H7 (cell line): ENCODE results near the gene SHCBP1L. TPM values are rescaled to one million over a fixed set of nuclear protein-coding genes. Genes with fewer than 3 reads are reported as not detected.
A peak's percentile ranks its signal among the peaks of the same experiment; 100 is the strongest.

ENCODE experiments used
- DNase-seq: peaks from one replicate; pipeline ENCODE4 v3.0.0; 2012
- H3K27me3 ChIP-seq: 2 replicates; pipeline ENCODE4 v1.6.0; 2011; ENCODE audit warnings: mild to moderate bottlenecking, low read length; ENCODE audit not compliant: control insufficient read depth, insufficient read depth
- H3K36me3 ChIP-seq: replicated peaks from 2 replicates; pipeline ENCODE4 v1.5.1; 2011; ENCODE audit warnings: low read length; ENCODE audit not compliant: control insufficient read depth, insufficient read depth
- H3K4me3 ChIP-seq: 2 replicates; pipeline ENCODE4 v1.5.1; 2011; ENCODE audit warnings: low read depth, mild to moderate bottlenecking, control low read depth, low read length, moderate library complexity; ENCODE audit not compliant: insufficient read depth
- total RNA-seq: library from RNA; depleted of rRNA; stranded (reverse); fragments of >200 nt; shearing (Covaris generic); gene quantifications from 2 replicates; pipeline ENCODE4 v1.2.3, GENCODE V29; 2014; rRNA removed

Gene SHCBP1L
- not detected in 2 replicates for total RNA-seq

GRCh38 chr1:182952677-182953444 lies at the start of gene SHCBP1L:
Gene SHCBP1L, minus strand, starts transcription at chr1:182953166. Its CDS starts 33 bp downstream, at chr1:182953133.
- Histone ChIP-seq H3K27me3 (no peaks in the 10 kb centered on the region), H3K36me3 (no peaks in the 10 kb centered on the region), H3K4me3 (no peak within 1 kb of the TSS)
- peak; percentile 37 for DNase-seq

GRCh38 chr1:183002267-183002666 lies 49.3 kb upstream of the SHCBP1L start:
- Histone ChIP-seq H3K36me3 (no peaks in the 10 kb centered on the region), H3K27me3 (no peaks in the 10 kb centered on the region), H3K4me3 (no peak overlapping the region)
- DNase-seq: no peak

- Histone ChIP-seq H3K27me3 (no peaks in the 10 kb centered on the region), H3K4me3 (no peak overlapping the region), H3K36me3 (no peaks in the 10 kb centered on the region)
- DNase-seq: no peak
Measured at GRCh38 chr1:183000167-183000962, 47.4 kb upstream of the SHCBP1L start.

- Histone ChIP-seq H3K27me3 (no peaks in the 10 kb centered on the region), H3K4me3 (no peak overlapping the region), H3K36me3 (no peaks in the 10 kb centered on the region)
- DNase-seq: no peak
Measured at GRCh38 chr1:182998482-182998881, 45.5 kb upstream of the SHCBP1L start.

- no peak for DNase-seq
- H3K27me3 ChIP-seq: no peaks in the 10 kb centered on the region
- no peaks in the 10 kb centered on the region for H3K36me3 ChIP-seq
- H3K4me3 ChIP-seq: no peak overlapping the region
Measured at GRCh38 chr1:182996816-182997215, 43.9 kb upstream of the SHCBP1L start.

- no peaks in the 10 kb centered on the region for H3K27me3 ChIP-seq
- H3K36me3 ChIP-seq: no peaks in the 10 kb centered on the region
- no peak overlapping the region for H3K4me3 ChIP-seq
- no peak for DNase-seq
Measured at GRCh38 chr1:182995894-182996293, 42.9 kb upstream of the SHCBP1L start.

- Histone ChIP-seq H3K36me3 (no peaks in the 10 kb centered on the region), H3K27me3 (no peaks in the 10 kb centered on the region), H3K4me3 (no peak overlapping the region)
- no peak for DNase-seq
Measured at GRCh38 chr1:182993746-182994145, 40.8 kb upstream of the SHCBP1L start.

- Histone ChIP-seq H3K36me3 (no peaks in the 10 kb centered on the region), H3K27me3 (no peaks in the 10 kb centered on the region), H3K4me3 (no peak overlapping the region)
- DNase-seq: no peak
Measured at GRCh38 chr1:182990413-182991144, 37.6 kb upstream of the SHCBP1L start.

- H3K4me3 ChIP-seq: no peak overlapping the region
- H3K36me3 ChIP-seq: no peaks in the 10 kb centered on the region
- H3K27me3 ChIP-seq: no peaks in the 10 kb centered on the region
- DNase-seq: no peak
Measured at GRCh38 chr1:182985876-182986275, 32.9 kb upstream of the SHCBP1L start.

GRCh38 chr1:182984621-182985020 lies 31.7 kb upstream of the SHCBP1L start:
- Histone ChIP-seq H3K27me3 (no peaks in the 10 kb centered on the region), H3K36me3 (no peaks in the 10 kb centered on the region), H3K4me3 (no peak overlapping the region)
- no peak for DNase-seq

- H3K4me3 ChIP-seq: no peak overlapping the region
- H3K36me3 ChIP-seq: no peaks in the 10 kb centered on the region
- DNase-seq: no peak
- H3K27me3 ChIP-seq: no peaks in the 10 kb centered on the region
Measured at GRCh38 chr1:182984138-182984537, 31.2 kb upstream of the SHCBP1L start.

- Histone ChIP-seq H3K27me3 (no peaks in the 10 kb centered on the region), H3K4me3 (no peak overlapping the region), H3K36me3 (no peaks in the 10 kb centered on the region)
- no peak for DNase-seq
Measured at GRCh38 chr1:182978151-182978853, 25.3 kb upstream of the SHCBP1L start.

- H3K4me3 ChIP-seq: no peak overlapping the region
- H3K36me3 ChIP-seq: no peaks in the 10 kb centered on the region
- no peaks in the 10 kb centered on the region for H3K27me3 ChIP-seq
- DNase-seq: no peak
Measured at GRCh38 chr1:182977480-182977879, 24.5 kb upstream of the SHCBP1L start.

- DNase-seq: no peak
- no peaks in the 10 kb centered on the region for H3K36me3 ChIP-seq
- no peak overlapping the region for H3K4me3 ChIP-seq
- H3K27me3 ChIP-seq: no peaks in the 10 kb centered on the region
Measured at GRCh38 chr1:182974506-182975191, 21.7 kb upstream of the SHCBP1L start.
